Epithelial cell of prostate (primary cell): ENCODE data around the gene AHI1.
"Not testable (repeated sequence)": the region's sequence is repeated elsewhere in the genome, so short reads cannot be mapped to it uniquely, and the experiment has no call there.

Source experiments
- DNase-seq: peaks from one replicate; pipeline ENCODE4 v3.0.0-alpha.2; 2011; ENCODE audit warnings: low read depth, low spot score
- H3K27ac ChIP-seq: fragments of 450-650 bp; 2 replicates; pipeline ENCODE4 v1.5.1; 2017; ENCODE audit warnings: mild to moderate bottlenecking

AHI1 gene

GRCh38 chr6:135403584-135403983, 94.0 kb downstream of the AHI1 start:
- no peak for DNase-seq
- no peak overlapping the region for H3K27ac ChIP-seq

- H3K27ac ChIP-seq = no peak overlapping the region
- DNase-seq = no peak
Measured at GRCh38 chr6:135402311-135402710, 95.2 kb downstream of the AHI1 start.

GRCh38 chr6:135397172-135397952, 100.2 kb downstream of the AHI1 start:
- H3K27ac ChIP-seq = no peak overlapping the region
- no peak for DNase-seq

GRCh38 chr6:135395136-135395535, 102.4 kb downstream of the AHI1 start:
- no peak overlapping the region for H3K27ac ChIP-seq
- DNase-seq = no peak

GRCh38 chr6:135393289-135393688, 104.3 kb downstream of the AHI1 start:
- DNase-seq = no peak
- no peak overlapping the region for H3K27ac ChIP-seq

- H3K27ac ChIP-seq = no peak overlapping the region
- DNase-seq = no peak
Measured at GRCh38 chr6:135390458-135390857, 107.1 kb downstream of the AHI1 start.

GRCh38 chr6:135385299-135385698, 112.2 kb downstream of the AHI1 start:
- no peak for DNase-seq
- H3K27ac ChIP-seq = no peak overlapping the region

- no peak for DNase-seq
- no peak overlapping the region for H3K27ac ChIP-seq
Measured at GRCh38 chr6:135383766-135384165, 113.8 kb downstream of the AHI1 start.

GRCh38 chr6:135383301-135383700, 114.2 kb downstream of the AHI1 start:
- no peak for DNase-seq
- no peak overlapping the region for H3K27ac ChIP-seq

GRCh38 chr6:135382182-135382628, 115.3 kb downstream of the AHI1 start:
- DNase-seq = no peak

GRCh38 chr6:135380793-135381192, 116.7 kb downstream of the AHI1 start:
- DNase-seq = no peak
- no peak overlapping the region for H3K27ac ChIP-seq

More at GRCh38 chr6:135382182-135382628, 115.3 kb downstream of the AHI1 start:
- no peak overlapping the region for H3K27ac ChIP-seq

- DNase-seq = no peak
- H3K27ac ChIP-seq = no peak overlapping the region
Measured at GRCh38 chr6:135379647-135380046, 117.9 kb downstream of the AHI1 start.

GRCh38 chr6:135372758-135373157, 124.8 kb downstream of the AHI1 start:
- no peak for DNase-seq
- no peak overlapping the region for H3K27ac ChIP-seq

GRCh38 chr6:135363622-135364021, 133.9 kb downstream of the AHI1 start:
- not testable (repeated sequence) for DNase-seq, H3K27ac ChIP-seq

- no peak overlapping the region for H3K27ac ChIP-seq
- DNase-seq = no peak
Measured at GRCh38 chr6:135362124-135362523, 135.4 kb downstream of the AHI1 start.

GRCh38 chr6:135360222-135360621, 137.3 kb downstream of the AHI1 start:
- H3K27ac ChIP-seq = no peak overlapping the region
- no peak for DNase-seq

- DNase-seq = no peak
- H3K27ac ChIP-seq = peak overlapping the region; percentile 92
Measured at GRCh38 chr6:135358985-135359384, 138.6 kb downstream of the AHI1 start.

GRCh38 chr6:135358251-135358821, 139.2 kb downstream of the AHI1 start:
- peak overlapping the region; percentile 92 for H3K27ac ChIP-seq
- DNase-seq = peak; percentile 50

GRCh38 chr6:135354407-135354806, 143.1 kb downstream of the AHI1 start:
- no peak overlapping the region for H3K27ac ChIP-seq
- no peak for DNase-seq

- no peak for DNase-seq
Measured at GRCh38 chr6:135353113-135353512, 144.4 kb downstream of the AHI1 start.

GRCh38 chr6:135351635-135352034, 145.9 kb downstream of the AHI1 start:
- no peak overlapping the region for H3K27ac ChIP-seq
- no peak for DNase-seq

More at GRCh38 chr6:135353113-135353512, 144.4 kb downstream of the AHI1 start:
- no peak overlapping the region for H3K27ac ChIP-seq

- no peak overlapping the region for H3K27ac ChIP-seq
- no peak for DNase-seq
Measured at GRCh38 chr6:135347887-135348286, 149.7 kb downstream of the AHI1 start.
